Effector memory CD4-positive, alpha-beta T cell (primary cell): ENCODE results near the gene HDGFL2.
A peak's percentile ranks its signal among the peaks of the same experiment; 100 is the strongest.
"Not testable (repeated sequence)": the region's sequence is repeated elsewhere in the genome, so short reads cannot be mapped to it uniquely, and the experiment has no call there.

ENCODE experiments used
- DNase-seq, 3 donors: peaks; one replicate each; pipeline ENCODE4 v3.0.0-alpha.2; 2020
- H3K27ac ChIP-seq: 2 replicates; pipeline ENCODE4 v1.7.0; 2013; ENCODE audit warnings: mild to moderate bottlenecking, low read length, moderate library complexity; ENCODE audit not compliant: insufficient read depth, poor library complexity, severe bottlenecking
- H3K27me3 ChIP-seq: replicated peaks from 2 replicates; pipeline ENCODE4 v1.7.0; 2013; ENCODE audit warnings: mild to moderate bottlenecking, low read length; ENCODE audit not compliant: insufficient read depth, control insufficient read depth, poor library complexity, severe bottlenecking
- H3K36me3 ChIP-seq: 2 replicates; pipeline ENCODE4 v1.7.0; 2013; ENCODE audit warnings: mild to moderate bottlenecking, low read length, moderate library complexity; ENCODE audit not compliant: control insufficient read depth, insufficient read depth
- H3K4me1 ChIP-seq: 2 replicates; pipeline ENCODE4 v1.7.0; 2013; ENCODE audit warnings: low read length, mild to moderate bottlenecking; ENCODE audit not compliant: control insufficient read depth, insufficient read depth, poor library complexity, severe bottlenecking
- H3K4me3 ChIP-seq: 2 replicates; pipeline ENCODE4 v1.7.0; 2013; ENCODE audit warnings: low read length, low read depth, mild to moderate bottlenecking; ENCODE audit not compliant: insufficient read depth, poor library complexity, severe bottlenecking
- H3K9me3 ChIP-seq: 2 replicates; pipeline ENCODE4 v1.7.0; 2013; ENCODE audit warnings: mild to moderate bottlenecking, low read length, moderate library complexity; ENCODE audit not compliant: control insufficient read depth

The HDGFL2 gene

DNA sequence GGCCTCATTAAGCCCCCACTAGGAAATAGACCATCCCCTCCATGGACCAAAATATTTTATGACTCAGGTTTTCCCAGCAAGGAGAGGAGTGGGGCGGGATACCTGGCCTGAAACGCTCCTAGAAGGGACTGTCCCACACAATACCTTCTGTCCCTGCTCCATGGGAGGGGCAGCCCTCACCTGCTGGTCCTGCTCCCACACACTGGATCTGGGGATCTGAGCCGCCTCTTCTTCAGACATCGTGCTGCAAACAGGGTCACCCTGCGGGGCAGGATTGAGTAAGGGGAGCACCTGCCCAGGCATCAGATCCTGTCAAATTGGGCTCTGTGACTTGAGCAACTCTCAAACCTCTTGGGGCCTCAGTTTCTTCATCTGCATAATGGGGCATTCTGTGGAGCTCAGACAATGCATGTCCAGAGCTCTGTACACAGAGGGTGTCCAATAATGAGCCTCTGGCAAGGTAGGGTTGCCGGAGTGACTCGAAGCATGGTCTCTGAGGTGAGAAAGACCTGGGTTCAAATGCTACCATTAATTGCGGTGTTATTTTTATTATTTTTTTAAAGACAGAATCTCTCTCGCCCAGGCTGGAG, 61.8 kb downstream of the HDGFL2 start:
- H3K27me3 ChIP-seq, result no peaks in the 10 kb centered on the region

DNA sequence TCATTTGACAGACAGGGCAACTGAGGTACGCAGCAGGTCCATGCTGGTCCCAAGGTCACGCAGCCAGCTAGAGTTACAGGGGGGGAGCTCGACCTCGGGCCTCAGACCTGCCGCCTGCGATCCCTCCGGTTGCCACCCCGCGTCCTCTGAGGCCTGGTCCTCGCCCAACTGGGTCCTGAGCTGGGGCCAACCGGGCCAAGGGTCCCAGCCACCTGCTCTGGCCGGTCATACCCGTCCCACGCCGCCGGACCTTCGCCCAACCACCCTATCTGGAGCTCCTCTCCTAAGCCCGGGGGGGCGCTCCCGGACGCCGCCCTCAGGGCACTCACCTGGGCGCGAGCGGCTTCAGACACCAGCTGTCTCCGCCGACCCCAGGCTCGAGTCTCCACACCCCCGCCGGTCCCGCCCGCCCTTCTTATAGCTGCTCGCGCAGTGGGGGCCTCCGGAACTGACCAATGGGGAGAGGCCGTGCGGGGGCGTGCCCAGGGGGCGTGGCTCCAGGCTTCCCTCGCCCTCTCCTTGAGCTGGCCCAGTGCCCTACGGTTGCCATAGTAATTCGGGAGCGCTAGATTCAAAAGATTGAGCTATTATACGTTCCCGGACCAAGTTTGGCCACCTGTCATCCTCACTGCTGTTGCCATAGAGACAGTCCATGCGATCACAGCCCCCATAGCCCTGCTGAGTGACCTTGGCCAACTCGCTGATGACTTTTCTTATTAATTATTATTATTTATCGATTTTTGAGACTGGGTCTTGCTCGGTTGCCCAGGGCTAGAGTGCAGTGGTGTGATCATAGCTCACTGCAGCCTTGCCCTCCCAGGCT, 63.0 kb downstream of the HDGFL2 start, which contains the start of gene PLIN5:
Gene PLIN5 (minus strand): TSS at position 389 of the 823 bp plus-strand sequence. CDS start 1,150 bp downstream, outside the sequence.
- DNase-seq, result peak in 1 of 3 donors; percentile 14
- no peaks in the 10 kb centered on the region for H3K36me3 ChIP-seq
- H3K9me3 ChIP-seq, result no peaks in the 10 kb centered on the region
- H3K4me1 ChIP-seq, result peaks cover 4% of the 10 kb centered on the region
- no peaks in the 10 kb centered on the region for H3K27me3 ChIP-seq
- no peak within 1 kb of the TSS for H3K4me3 ChIP-seq
- no peak within 1 kb of the TSS for H3K27ac ChIP-seq

More for the DNA sequence above, 61.8 kb downstream of the HDGFL2 start:
- Histone ChIP-seq H3K4me1 (peaks cover 4% of the 10 kb centered on the region), H3K27ac (no peak overlapping the region), H3K36me3 (no peaks in the 10 kb centered on the region), H3K4me3 (no peak overlapping the region), H3K9me3 (no peaks in the 10 kb centered on the region)
- DNase-seq, result no peak

DNA sequence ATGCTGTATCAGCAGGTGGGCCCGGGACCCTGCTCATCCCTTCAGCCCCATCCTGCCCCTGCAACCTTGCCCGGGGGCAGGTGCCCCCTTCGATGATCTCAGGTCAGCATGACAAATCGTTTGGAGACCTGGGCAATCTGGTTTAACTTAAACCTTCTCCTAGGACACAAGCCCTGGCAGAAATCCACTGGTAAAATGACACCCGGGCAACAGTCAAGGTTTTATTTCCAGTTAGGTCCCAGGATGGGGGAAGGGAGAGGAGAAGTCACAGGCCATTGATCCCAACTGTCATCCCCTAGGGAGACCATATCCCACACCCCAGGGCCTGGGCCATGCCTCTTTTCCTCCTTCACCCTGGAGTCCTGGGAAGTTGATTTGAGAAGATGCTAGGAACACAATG, 64.7 kb downstream of the HDGFL2 start:
- no peak overlapping the region for H3K4me3 ChIP-seq
- no peaks in the 10 kb centered on the region for H3K27me3 ChIP-seq
- H3K36me3 ChIP-seq, result no peaks in the 10 kb centered on the region
- no peaks in the 10 kb centered on the region for H3K9me3 ChIP-seq
- H3K4me1 ChIP-seq, result peaks cover 4% of the 10 kb centered on the region
- no peak for DNase-seq
- H3K27ac ChIP-seq, result no peak overlapping the region

DNA sequence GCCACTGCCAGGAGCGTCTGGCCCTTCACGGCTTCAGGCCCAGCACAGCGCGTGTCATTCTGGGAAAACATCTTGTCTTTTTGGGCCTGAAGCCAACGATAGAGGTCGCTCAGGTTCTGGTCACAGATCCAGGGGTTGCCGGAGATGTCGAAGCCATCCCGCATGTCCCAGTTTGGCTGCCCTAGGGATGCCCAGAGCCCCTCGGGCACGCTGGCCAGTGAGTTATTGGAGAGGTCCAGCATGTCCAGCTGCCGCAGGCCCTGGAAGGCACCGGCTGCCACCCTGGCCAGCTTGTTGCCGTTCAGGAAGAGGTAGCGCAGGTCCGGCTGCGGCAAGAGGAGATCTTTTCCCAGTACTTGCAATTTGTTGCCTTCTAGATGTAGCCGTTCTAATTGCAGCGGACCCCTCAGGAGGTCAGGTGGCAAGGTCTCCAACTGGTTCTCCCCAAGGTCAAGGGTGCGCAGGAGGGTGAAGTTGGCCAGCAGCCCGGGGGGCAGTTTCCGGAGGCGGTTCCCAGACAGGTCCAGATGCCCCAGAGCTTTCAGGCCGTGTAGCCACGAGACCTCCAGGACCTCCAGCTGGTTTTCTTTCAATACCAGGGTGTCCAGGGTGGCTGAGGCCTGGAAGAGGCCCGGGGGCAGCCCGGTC, 66.0 kb downstream of the HDGFL2 start:
- no peaks in the 10 kb centered on the region for H3K9me3 ChIP-seq
- no peaks in the 10 kb centered on the region for H3K27me3 ChIP-seq
- peaks cover 4% of the 10 kb centered on the region for H3K4me1 ChIP-seq
- no peak for DNase-seq
- H3K4me3 ChIP-seq, result no peak overlapping the region
- H3K36me3 ChIP-seq, result no peaks in the 10 kb centered on the region
- no peak overlapping the region for H3K27ac ChIP-seq

DNA sequence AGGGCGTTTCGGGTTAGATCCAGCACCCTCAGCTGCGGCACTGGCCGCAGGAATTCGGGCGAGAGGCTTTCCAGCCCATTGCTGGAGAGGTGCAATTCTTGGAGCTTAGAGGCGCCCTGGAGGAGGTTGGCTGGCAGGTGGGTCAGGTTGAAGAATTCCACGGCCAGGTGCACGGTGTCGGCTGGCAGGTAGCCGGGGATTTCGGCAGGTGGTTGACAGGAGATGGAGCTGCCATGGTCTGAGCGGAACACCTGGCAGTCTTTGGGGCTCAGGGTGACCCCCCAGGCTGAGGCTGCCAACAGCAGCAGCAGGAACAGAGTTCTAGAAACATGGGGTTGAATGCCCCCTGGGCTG, 66.5 kb downstream of the HDGFL2 start:
- Histone ChIP-seq H3K4me1 (peaks cover 4% of the 10 kb centered on the region), H3K9me3 (no peaks in the 10 kb centered on the region), H3K27me3 (no peaks in the 10 kb centered on the region), H3K36me3 (no peaks in the 10 kb centered on the region), H3K4me3 (no peak overlapping the region), H3K27ac (no peak overlapping the region)
- no peak for DNase-seq

DNA sequence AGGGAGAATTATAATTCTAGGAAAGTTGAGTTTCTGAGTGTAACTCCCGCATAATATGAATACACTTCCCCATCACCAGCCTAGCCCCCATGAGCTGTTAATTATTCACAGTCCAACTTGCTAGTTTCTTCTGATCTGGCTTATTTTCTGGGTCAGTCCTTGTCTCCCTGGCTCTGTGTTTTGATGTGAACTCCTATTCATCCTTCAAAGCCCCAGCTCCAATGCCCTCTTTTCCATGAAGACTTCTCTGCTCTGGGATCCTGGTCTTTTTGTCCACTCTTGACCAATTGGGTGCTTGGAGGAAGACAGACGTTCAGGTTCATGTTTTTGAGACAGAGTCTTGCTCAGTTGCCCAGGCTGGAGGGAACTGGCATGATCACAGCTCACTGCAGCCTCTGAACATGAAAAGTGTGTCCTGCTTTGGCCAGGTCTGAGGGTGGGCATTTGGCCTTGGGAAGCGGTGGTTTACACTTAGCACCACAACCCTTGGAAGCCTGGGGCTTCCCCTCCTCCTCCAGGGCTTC, 67.1 kb downstream of the HDGFL2 start:
- H3K4me3 ChIP-seq, result no peak overlapping the region

DNA sequence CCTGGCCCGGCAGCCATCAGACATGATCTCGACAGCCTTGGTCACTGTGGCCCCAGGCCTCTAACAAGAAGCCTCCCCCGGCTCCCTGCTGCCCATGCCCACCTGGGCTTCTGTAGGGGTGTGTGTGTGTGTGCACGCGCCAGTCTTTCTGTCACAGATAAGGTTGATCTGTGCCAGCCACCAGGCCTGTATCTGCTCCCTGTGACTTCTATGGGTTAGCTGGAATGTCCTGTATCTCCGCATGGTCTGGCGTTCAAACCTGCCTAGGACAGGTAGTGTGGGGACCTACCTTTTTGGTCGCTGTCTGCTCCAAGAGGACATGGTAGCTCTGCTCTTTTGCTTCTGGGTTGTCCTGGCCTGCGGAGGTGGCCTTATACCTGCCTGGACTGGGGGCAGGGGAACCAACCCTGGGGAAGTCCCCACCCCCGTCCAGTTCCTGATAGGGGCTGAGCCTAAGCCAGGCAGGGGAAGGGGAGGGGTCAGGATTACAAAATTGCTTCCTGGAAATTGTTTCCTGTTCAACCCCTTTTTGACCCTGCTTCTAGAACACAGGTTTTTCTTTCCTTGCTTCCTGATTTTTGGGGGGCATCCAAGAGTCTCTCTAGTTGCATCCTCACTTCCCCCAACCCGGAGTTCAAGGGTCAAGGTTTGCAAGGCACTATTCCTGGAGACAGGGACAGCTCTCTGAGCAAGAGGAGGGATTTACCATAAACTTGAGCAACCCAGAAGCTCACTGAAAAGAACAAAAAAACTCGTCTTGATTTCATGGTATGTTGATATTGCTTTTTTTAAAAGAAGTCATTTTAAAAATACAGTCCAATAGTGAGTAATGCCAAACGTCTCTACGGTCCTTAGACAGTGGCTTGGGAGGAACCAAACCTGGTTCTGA, 67.8 kb downstream of the HDGFL2 start, which contains the start of gene LRG1:
Gene LRG1 (minus strand): TSS at position 344 of the 889 bp plus-strand sequence. CDS start 23 bp downstream, at position 321.
- H3K9me3 ChIP-seq, result no peaks in the 10 kb centered on the region
- peaks cover 3% of the 10 kb centered on the region for H3K4me1 ChIP-seq
- H3K27ac ChIP-seq, result no peak within 1 kb of the TSS
- no peaks in the 10 kb centered on the region for H3K36me3 ChIP-seq
- no peaks in the 10 kb centered on the region for H3K27me3 ChIP-seq
- no peak for DNase-seq
- no peak within 1 kb of the TSS for H3K4me3 ChIP-seq

More for the DNA sequence above, 67.1 kb downstream of the HDGFL2 start:
- H3K27ac ChIP-seq, result no peak overlapping the region
- DNase-seq, result no peak
- H3K4me1 ChIP-seq, result peaks cover 4% of the 10 kb centered on the region
- H3K27me3 ChIP-seq, result no peaks in the 10 kb centered on the region
- H3K36me3 ChIP-seq, result no peaks in the 10 kb centered on the region
- H3K9me3 ChIP-seq, result no peaks in the 10 kb centered on the region

DNA sequence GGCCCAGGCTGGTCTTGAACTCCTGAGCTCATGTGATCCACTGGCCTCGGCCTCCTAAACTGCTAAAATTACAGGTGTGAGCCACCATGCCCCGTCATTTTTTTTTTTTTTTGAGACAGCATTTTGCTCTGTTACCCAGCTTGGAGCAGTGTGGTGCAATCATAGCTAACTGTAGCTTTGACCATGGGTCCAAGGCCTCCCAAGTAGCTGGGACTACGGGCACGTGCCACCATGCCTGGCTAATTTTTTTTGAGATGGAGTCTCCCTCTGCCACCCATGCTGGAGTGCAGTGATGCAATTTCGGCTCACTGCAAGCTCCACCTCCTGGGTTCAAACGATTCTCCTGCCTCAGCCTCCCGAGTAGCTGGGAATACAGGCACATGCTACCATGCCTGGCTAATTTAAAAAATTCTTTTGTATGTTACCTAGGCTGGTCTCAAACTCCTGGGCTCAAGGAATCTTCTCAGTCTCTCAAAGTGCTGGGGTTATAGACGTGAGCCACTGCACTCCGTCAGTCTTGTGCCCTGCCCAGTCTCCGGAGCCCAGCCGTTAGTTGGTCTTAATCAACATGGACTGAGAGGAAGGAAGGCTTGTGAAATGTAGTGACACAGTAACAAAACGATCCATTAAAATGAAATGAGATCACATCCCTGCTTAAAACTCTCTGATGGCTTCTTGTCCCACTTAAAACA, 69.2 kb downstream of the HDGFL2 start:
- no peak for DNase-seq
- Histone ChIP-seq H3K27me3 (no peaks in the 10 kb centered on the region), H3K36me3 (no peaks in the 10 kb centered on the region), H3K9me3 (no peaks in the 10 kb centered on the region), H3K4me3 (no peak overlapping the region), H3K27ac (no peak overlapping the region), H3K4me1 (no peaks in the 10 kb centered on the region)

DNA sequence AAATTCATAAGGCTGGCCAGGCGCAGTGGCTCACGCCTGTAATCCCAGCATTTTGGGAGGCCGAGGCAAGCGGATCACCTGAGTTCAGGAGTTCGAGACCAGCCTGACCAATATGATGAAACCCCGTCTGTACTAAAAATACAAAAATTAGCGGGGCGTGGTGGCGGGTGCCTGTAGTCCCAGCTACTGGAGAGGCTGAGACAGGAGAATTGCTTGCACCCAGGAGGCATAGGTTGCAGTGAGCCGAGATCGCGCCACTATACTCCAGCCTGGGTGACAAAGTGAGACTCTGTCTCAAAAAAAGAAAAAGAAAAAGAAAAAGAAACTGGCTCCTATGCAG, 69.7 kb downstream of the HDGFL2 start:
- not testable (repeated sequence) for H3K27ac ChIP-seq, H3K27me3 ChIP-seq, H3K4me1 ChIP-seq, H3K4me3 ChIP-seq, DNase-seq, H3K9me3 ChIP-seq, H3K36me3 ChIP-seq
